Sigmoid colon (tissue), 7 donors: ENCODE measurements around the gene RANBP17. TPM values are rescaled to one million over a fixed set of nuclear protein-coding genes. Genes with fewer than 3 reads are reported as not detected.
"Not testable (repeated sequence)": the region's sequence is repeated elsewhere in the genome, so short reads cannot be mapped to it uniquely, and the experiment has no call there.

Source experiments
- DNase-seq: peaks from one replicate; pipeline ENCODE4 v3.0.0-alpha.2; 2019
- H3K27ac ChIP-seq, 4 donors: fragments of 200-600 bp; sonication (generic); one replicate each; pipeline ENCODE4 v1.5.1; 2016 to 2019; ENCODE audit warnings: mild to moderate bottlenecking in 1 of 4
- H3K27me3 ChIP-seq, 3 donors: fragments of 200-600 bp; sonication (generic); one replicate each; pipeline ENCODE4 v1.5.1; 2019; ENCODE audit warnings: mild to moderate bottlenecking in 1 of 3
- H3K36me3 ChIP-seq, 4 donors: fragments of 200-600 bp; sonication (generic); one replicate each; pipeline ENCODE4 v1.5.1; 2016 to 2019
- H3K4me1 ChIP-seq, 4 donors: fragments of 200-600 bp; sonication (generic); one replicate each; pipeline ENCODE4 v1.5.1; 2017 to 2019
- H3K4me3 ChIP-seq, 4 donors: fragments of 200-600 bp; sonication (generic); one replicate each; pipeline ENCODE4 v1.5.1; 2017 to 2019; ENCODE audit warnings: mild to moderate bottlenecking in 2 of 4, moderate library complexity in 1 of 4
- H3K9me3 ChIP-seq, 4 donors: fragments of 200-600 bp in 3 of 4; sonication (generic) in 3 of 4; one replicate each; pipeline versions ENCODE4 v1.5.1 to v1.6.1; 2013 to 2019
- EP300 ChIP-seq, 4 donors: sonication (generic); formaldehyde crosslinking; IDR thresholded peaks; one replicate each; pipeline ENCODE4 v1.6.1; 2017; ENCODE audit warnings: antibody characterized with exemption in 4 of 4
- POLR2A ChIP-seq, 2 donors: fragments of 450-650 bp; IDR thresholded peaks; one replicate each; pipeline ENCODE4 v1.6.1; 2016; ENCODE audit warnings: antibody characterized with exemption in 2 of 2, mild to moderate bottlenecking in 2 of 2, moderate library complexity in 2 of 2
- POLR2AphosphoS5 ChIP-seq, 4 donors: sonication (generic); formaldehyde crosslinking; IDR thresholded peaks; one replicate each; pipeline ENCODE4 v1.6.1; 2017; ENCODE audit warnings: antibody characterized with exemption in 4 of 4
- WGBS, 2 donors: extraction: QIAGEN DNeasy Blood & Tissue Kit; methylation state at CpG; one replicate each; pipeline ENCODE4 v1.1.7; 2013; 5-methylcytosine and 5-hydroxymethylcytosine counted together
- intact Hi-C: fragments of 100-400 bp; cut with DNase I; formaldehyde crosslinking; loops from one replicate; pipeline ENCODE4 v1.15.1; 2023
- polyA plus RNA-seq, 3 donors: library from polyadenylated mRNA; stranded (reverse); fragments of 200-250 nt; gene quantifications; one replicate each; pipeline ENCODE4 v1.2.3, GENCODE V29; 2013
- total RNA-seq, 4 donors: library from RNA; depleted of rRNA; stranded (reverse); fragments of >200 nt; gene quantifications; one replicate each; pipeline ENCODE4 v1.1.0, GENCODE V29; 2016
- TF ChIP-seq, protein P1 (sequence below), 4 experiments: fragments of 450-650 bp in 3 of 4; fragments of 200-600 bp in 1 of 4; IDR thresholded peaks; one replicate each; pipeline ENCODE4 v1.5.1; 2016 to 2019; ENCODE audit warnings: antibody characterized with exemption in 4 of 4, mild to moderate bottlenecking in 3 of 4, moderate library complexity in 2 of 4
- donor health status: healthy with polysubstance abuse.
- donor health status: Bipolar disorder and iron deficiency.
- donor health status: healthy.

Gene RANBP17
- total and polyA plus RNA-seq, 7 donors: 0.23 to 25.8 (median 11.4) TPM

DNA sequence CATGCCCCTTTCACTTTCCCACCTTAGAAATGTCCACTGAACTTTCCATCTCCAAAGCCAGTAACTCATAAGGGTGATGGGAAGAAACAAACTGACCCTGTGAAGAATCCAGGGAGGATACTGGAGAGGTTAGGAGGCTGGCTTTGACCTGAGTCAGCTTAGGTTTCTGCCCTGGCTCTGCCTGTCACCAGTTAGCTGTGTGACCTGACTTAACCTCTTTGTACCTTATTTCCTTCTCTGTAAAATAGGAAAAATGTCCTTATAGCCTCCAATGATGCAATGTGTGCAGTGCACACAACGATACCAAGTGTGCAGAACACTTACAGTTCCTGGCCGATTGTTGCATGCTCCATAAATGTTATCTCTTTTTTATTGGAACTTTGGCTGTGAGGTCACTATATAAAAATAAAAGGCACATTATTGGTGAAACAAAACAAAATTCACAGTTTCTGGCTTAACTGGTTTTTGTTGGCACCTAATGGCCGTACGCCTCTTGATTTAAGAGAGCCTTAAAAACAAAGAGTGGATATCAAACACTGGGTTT, 40.5 kb upstream of the RANBP17 start:
- no peak overlapping the region for H3K27ac ChIP-seq
- H3K36me3 ChIP-seq: no peaks in the 10 kb centered on the region
- no peak overlapping the region for H3K4me3 ChIP-seq
- no peaks in the 10 kb centered on the region for H3K4me1 ChIP-seq
- no peaks in the 10 kb centered on the region for H3K9me3 ChIP-seq
- WGBS, 2 donors: 13 to 71% methylated on average over 4 of the region's 4 CpGs
- intact Hi-C loops: no loop called here
- no peak for DNase-seq
- no peaks in the 10 kb centered on the region for H3K27me3 ChIP-seq
- TF ChIP-seq, protein P1, sequence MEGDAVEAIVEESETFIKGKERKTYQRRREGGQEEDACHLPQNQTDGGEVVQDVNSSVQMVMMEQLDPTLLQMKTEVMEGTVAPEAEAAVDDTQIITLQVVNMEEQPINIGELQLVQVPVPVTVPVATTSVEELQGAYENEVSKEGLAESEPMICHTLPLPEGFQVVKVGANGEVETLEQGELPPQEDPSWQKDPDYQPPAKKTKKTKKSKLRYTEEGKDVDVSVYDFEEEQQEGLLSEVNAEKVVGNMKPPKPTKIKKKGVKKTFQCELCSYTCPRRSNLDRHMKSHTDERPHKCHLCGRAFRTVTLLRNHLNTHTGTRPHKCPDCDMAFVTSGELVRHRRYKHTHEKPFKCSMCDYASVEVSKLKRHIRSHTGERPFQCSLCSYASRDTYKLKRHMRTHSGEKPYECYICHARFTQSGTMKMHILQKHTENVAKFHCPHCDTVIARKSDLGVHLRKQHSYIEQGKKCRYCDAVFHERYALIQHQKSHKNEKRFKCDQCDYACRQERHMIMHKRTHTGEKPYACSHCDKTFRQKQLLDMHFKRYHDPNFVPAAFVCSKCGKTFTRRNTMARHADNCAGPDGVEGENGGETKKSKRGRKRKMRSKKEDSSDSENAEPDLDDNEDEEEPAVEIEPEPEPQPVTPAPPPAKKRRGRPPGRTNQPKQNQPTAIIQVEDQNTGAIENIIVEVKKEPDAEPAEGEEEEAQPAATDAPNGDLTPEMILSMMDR (IDR thresholded peaks at IDR 0.05): no peak
- TF ChIP-seq POLR2A (IDR thresholded peaks at IDR 0.05) (no peak), EP300 (IDR thresholded peaks at IDR 0.05) (no peak), POLR2AphosphoS5 (IDR thresholded peaks at IDR 0.05) (no peak)

DNA sequence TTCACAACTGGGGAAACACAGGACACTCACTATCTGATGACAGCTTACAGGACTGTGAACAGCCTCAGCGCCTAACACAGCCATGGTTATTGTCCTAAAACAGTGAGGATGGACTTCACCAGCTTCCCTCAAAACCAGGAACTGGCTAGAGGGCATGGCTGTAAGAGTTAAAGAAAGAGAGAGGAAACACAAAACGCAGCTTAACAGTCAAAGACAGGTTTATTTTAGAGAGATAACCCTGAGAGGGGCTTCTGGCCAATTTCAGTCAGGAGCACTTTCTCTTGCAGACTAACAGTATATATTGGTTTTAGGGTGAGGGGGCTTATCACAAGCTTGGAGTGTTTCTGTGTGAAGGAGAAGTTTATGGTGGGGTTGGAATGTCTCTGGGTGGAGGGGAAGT, 35.7 kb upstream of the RANBP17 start:
- no peaks in the 10 kb centered on the region for H3K4me1 ChIP-seq
- no peak overlapping the region for H3K4me3 ChIP-seq
- H3K27ac ChIP-seq: no peak overlapping the region
- intact Hi-C loops: no loop called here
- TF ChIP-seq POLR2A (IDR thresholded peaks at IDR 0.05) (no peak), EP300 (IDR thresholded peaks at IDR 0.05) (no peak), POLR2AphosphoS5 (IDR thresholded peaks at IDR 0.05) (no peak)
- TF ChIP-seq, protein P1 (IDR thresholded peaks at IDR 0.05): no peak
- no peaks in the 10 kb centered on the region for H3K36me3 ChIP-seq
- 85 to 88% methylated on average over 2 of the region's 2 CpGs for WGBS, 2 donors
- no peaks in the 10 kb centered on the region for H3K9me3 ChIP-seq
- no peak for DNase-seq
- no peaks in the 10 kb centered on the region for H3K27me3 ChIP-seq

DNA sequence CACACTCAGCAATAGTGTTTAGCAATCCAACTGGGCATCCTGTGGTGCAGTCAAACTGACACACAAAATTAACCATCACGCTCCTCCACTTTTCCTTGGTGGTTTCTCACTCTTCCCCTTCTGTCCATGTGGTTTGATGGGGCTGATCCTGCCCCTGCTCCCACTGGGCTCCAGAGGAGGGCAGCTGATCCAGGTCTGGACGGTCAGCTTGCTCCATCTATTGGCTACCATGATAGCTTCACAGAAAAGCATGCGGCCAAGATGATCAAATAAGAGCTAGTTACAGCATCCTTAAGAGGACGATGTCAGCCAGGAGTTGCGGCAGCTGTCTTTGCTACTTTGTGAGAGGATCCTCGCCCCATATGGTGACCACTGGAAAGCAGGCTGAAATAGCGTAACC, 29.6 kb upstream of the RANBP17 start:
- Histone ChIP-seq H3K4me1 (no peaks in the 10 kb centered on the region), H3K4me3 (no peak overlapping the region), H3K9me3 (no peaks in the 10 kb centered on the region), H3K27me3 (no peaks in the 10 kb centered on the region), H3K27ac (no peak overlapping the region), H3K36me3 (no peaks in the 10 kb centered on the region)
- TF ChIP-seq, protein P1 (IDR thresholded peaks at IDR 0.05): no peak
- no peak for TF ChIP-seq POLR2A (IDR thresholded peaks at IDR 0.05)
- no peak for TF ChIP-seq POLR2AphosphoS5 (IDR thresholded peaks at IDR 0.05)
- TF ChIP-seq EP300 (IDR thresholded peaks at IDR 0.05): no peak
- intact Hi-C loops: no loop called here
- no peak for DNase-seq
- 81 to 85% methylated on average over 7 of the region's 7 CpGs for WGBS, 2 donors

DNA sequence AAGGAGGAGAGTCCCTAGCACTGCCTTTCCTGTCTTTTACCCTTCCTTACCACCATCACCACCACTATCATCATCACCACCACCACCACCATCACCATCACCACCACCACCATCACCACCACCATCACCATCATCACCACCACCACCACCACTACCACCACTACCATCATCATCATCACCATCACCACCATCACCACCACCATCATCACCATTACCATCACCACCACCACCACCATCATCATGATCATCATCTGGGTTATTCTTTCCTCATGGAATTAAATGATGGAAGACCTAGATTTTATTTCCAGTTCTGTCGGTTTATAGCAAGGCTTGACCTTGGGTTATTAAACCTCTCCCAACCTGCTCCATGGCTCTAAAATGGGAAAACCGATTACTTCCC, 27.8 kb upstream of the RANBP17 start:
- H3K4me1 ChIP-seq, H3K4me3 ChIP-seq, H3K27ac ChIP-seq, intact Hi-C loops, H3K36me3 ChIP-seq, DNase-seq, H3K9me3 ChIP-seq, H3K27me3 ChIP-seq: not testable (repeated sequence)
- 90 to 93% methylated on average over 2 of the region's 2 CpGs for WGBS, 2 donors

DNA sequence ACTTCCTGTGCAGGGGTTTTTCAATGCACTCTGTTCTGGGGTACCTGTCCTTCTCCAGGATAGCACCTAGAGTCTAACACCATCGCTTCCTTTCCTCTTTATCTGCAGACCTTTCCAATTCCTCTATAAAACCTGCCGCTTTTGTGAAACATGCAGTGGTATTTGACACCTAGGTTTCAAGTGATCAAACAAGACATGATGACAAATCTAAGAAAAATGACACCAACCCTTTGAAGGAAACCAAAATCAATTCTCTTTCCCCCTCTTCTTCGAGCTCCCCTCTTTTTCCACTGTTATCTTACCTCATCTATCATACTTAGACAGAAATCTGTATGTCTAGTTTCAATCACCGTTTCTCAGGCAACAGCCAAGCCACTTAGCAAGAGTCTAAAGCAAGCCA, 25.6 kb upstream of the RANBP17 start:
- Histone ChIP-seq H3K27ac (no peak overlapping the region), H3K36me3 (no peaks in the 10 kb centered on the region), H3K27me3 (no peaks in the 10 kb centered on the region), H3K4me3 (no peak overlapping the region), H3K4me1 (no peaks in the 10 kb centered on the region), H3K9me3 (no peaks in the 10 kb centered on the region)
- no peak for DNase-seq
- WGBS, 2 donors: 49 to 68% methylated on average over 4 of the region's 4 CpGs
- intact Hi-C loops: no loop called here
- TF ChIP-seq POLR2AphosphoS5 (IDR thresholded peaks at IDR 0.05) (no peak), EP300 (IDR thresholded peaks at IDR 0.05) (no peak), POLR2A (IDR thresholded peaks at IDR 0.05) (no peak)
- TF ChIP-seq, protein P1 (IDR thresholded peaks at IDR 0.05): no peak
